K562 (cell line): Measurements from ENCODE around the gene NAPA. TPM values are rescaled to one million over a fixed set of nuclear protein-coding genes. Genes with fewer than 3 reads are reported as not detected.

Experiments
- ATAC-seq: fragments of 200-7000 bp; cut with Tn5 transposase; 3 replicates; pipeline ENCODE4 v1.9.1; 2020; ENCODE audit warnings: moderate library complexity
- BruUV-seq: library from RNA; stranded (reverse); fragments of 400-500 nt; replicated peaks from 2 replicates; lab custom pipeline; 2021; lab: Mats Ljungman, UMichigan
- CTCF ChIA-PET: fragments of 300-600 bp; formaldehyde crosslinking; extraction: SDS; loops from one replicate; lab custom pipeline; 2021; ENCODE audit warnings: low intra/inter-chr PET ratio; lab: Yijun Ruan, JAX
- POLR2A ChIA-PET: fragments of 300-600, 350-650 bp; sonication (Branson Sonifier 250); formaldehyde crosslinking; extraction: SDS; loops from one replicate; lab custom pipeline; 2021; ENCODE audit warnings: antibody characterized with exemption, inconsistent platforms; lab: Yijun Ruan, JAX
- DNase-seq, 4 experiments: peaks; one replicate each; pipeline versions ENCODE4 v3.0.0 to v3.0.0-alpha.2; 2011 to 2018; ENCODE audit warnings: low spot score in 3 of 4, mixed read lengths in 3 of 4; ENCODE audit errors: extremely low read depth in 1 of 4
- FAIRE-seq: peaks from 2 replicates; lab custom pipeline; 2011; peaks lifted over from hg19 to GRCh38; lab: Jason Lieb, UNC
- H2AFZ ChIP-seq: 2 replicates; pipeline ENCODE4 v1.6.0; 2011; ENCODE audit warnings: low read depth, low read length, control low read depth, inconsistent platforms
- H3K27ac ChIP-seq: fragments of 200-600 bp; 3 replicates; pipeline ENCODE4 v1.8.0; 2011; ENCODE audit warnings: low read depth, mild to moderate bottlenecking, control low read depth, inconsistent platforms, low read length, moderate library complexity, mixed read lengths; ENCODE audit errors: extremely low read depth
- H3K27me3 ChIP-seq, 2 experiments: fragments of 300-600 bp in 1 of 2; 2 replicates in 1 of 2; 3 replicates in 1 of 2; pipeline versions ENCODE4 v1.6.0 to v1.8.0; 2011; ENCODE audit warnings: inconsistent platforms in 2 of 2, low read length in 2 of 2, mild to moderate bottlenecking in 1 of 2, mixed read lengths in 1 of 2, moderate library complexity in 1 of 2; ENCODE audit not compliant: control insufficient read depth in 2 of 2, insufficient read depth in 2 of 2
- H3K36me3 ChIP-seq: fragments of 300-600 bp; 3 replicates; pipeline ENCODE4 v1.8.0; 2011; ENCODE audit warnings: mild to moderate bottlenecking, low read length, inconsistent platforms; ENCODE audit not compliant: control insufficient read depth, insufficient read depth
- H3K4me1 ChIP-seq, 2 experiments: fragments of 200-600 bp in 1 of 2; replicated peaks in 1 of 2; 2 replicates in 1 of 2; 3 replicates in 1 of 2; pipeline versions ENCODE4 v1.5.1 to v1.8.0; 2011; ENCODE audit warnings: inconsistent platforms in 2 of 2, low read length in 2 of 2, mild to moderate bottlenecking in 1 of 2, mixed read lengths in 1 of 2, moderate library complexity in 1 of 2; ENCODE audit not compliant: control insufficient read depth in 2 of 2, insufficient read depth in 2 of 2
- H3K4me2 ChIP-seq: 2 replicates; pipeline ENCODE4 v1.6.1; 2011; ENCODE audit warnings: low read length, control low read depth, inconsistent platforms, mixed read lengths; ENCODE audit not compliant: insufficient read depth
- H3K4me3 ChIP-seq: fragments of 200-600 bp; sonication (generic), shearing (Covaris generic); 2 replicates; pipeline ENCODE4 v1.5.1; 2016; ENCODE audit warnings: control low read depth, inconsistent platforms
- H3K79me2 ChIP-seq: fragments of 200-600 bp; 3 replicates; pipeline ENCODE4 v1.8.0; 2011; ENCODE audit warnings: low read length, inconsistent platforms; ENCODE audit not compliant: control insufficient read depth, insufficient read depth
- H3K9ac ChIP-seq, 2 experiments: 2 replicates each; pipeline versions ENCODE4 v1.6.0 to v1.6.1; 2011; ENCODE audit warnings: low read depth in 2 of 2, low read length in 2 of 2, control low read depth in 1 of 2, inconsistent platforms in 1 of 2, mild to moderate bottlenecking in 1 of 2, mixed read lengths in 1 of 2; ENCODE audit not compliant: insufficient read depth in 1 of 2
- H3K9me1 ChIP-seq: one replicate; pipeline ENCODE4 v1.6.0; 2011; ENCODE audit warnings: inconsistent platforms, mild to moderate bottlenecking, low read length, moderate library complexity; ENCODE audit not compliant: control insufficient read depth, insufficient read depth
- H3K9me3 ChIP-seq: replicated peaks from 2 replicates; pipeline ENCODE4 v1.5.1; 2011; ENCODE audit warnings: low read depth, low read length, inconsistent platforms; ENCODE audit not compliant: control insufficient read depth, insufficient read depth
- H4K20me1 ChIP-seq: replicated peaks from 2 replicates; pipeline ENCODE4 v1.6.1; 2011; ENCODE audit warnings: low read length, inconsistent platforms, mixed read lengths; ENCODE audit not compliant: control insufficient read depth, insufficient read depth
- ATF1 ChIP-seq, 2 experiments: fragments of 450-650 bp in 1 of 2; IDR thresholded peaks; 2 replicates each; pipeline ENCODE4 v1.6.1; 2016; ENCODE audit warnings: missing compliant biosample characterization in 1 of 2, missing genetic modification characterization in 1 of 2
- FOSL1 ChIP-seq: fragments of 200-800 bp; sonication (Bioruptor generic); conservative IDR thresholded peaks from 2 replicates; pipeline ENCODE4 v1.6.1; 2016; ENCODE audit warnings: missing genetic modification characterization, missing compliant biosample characterization
- HMGN3 ChIP-seq: IDR thresholded peaks from 2 replicates; pipeline ENCODE4 v1.6.1; 2011; ENCODE audit warnings: borderline replicate concordance, low read depth, mild to moderate bottlenecking, mixed read lengths, low read length; ENCODE audit not compliant: insufficient read length; ENCODE audit errors: extremely low read depth
- NFE2 ChIP-seq: IDR thresholded peaks from 2 replicates; pipeline ENCODE4 v1.6.1; 2014; ENCODE audit warnings: antibody characterized with exemption, low read depth
- PKNOX1 ChIP-seq: fragments of 450-650 bp; IDR thresholded peaks from 2 replicates; pipeline ENCODE4 v1.6.1; 2016
- PTRF ChIP-seq: fragments of 450-650 bp; IDR thresholded peaks from 2 replicates; pipeline ENCODE4 v1.6.1; 2016; ENCODE audit warnings: mild to moderate bottlenecking, missing genetic modification characterization, missing compliant biosample characterization
- PURB ChIP-seq: sonication (generic); formaldehyde crosslinking; IDR thresholded peaks from 2 replicates; pipeline ENCODE4 v1.9.0; 2021; ENCODE audit warnings: low read depth, mild to moderate bottlenecking, missing genetic modification reagents
- RBFOX2 ChIP-seq: fragments of 200-400 bp; formaldehyde crosslinking; IDR thresholded peaks from 2 replicates; pipeline ENCODE4 v1.6.1; 2017; ENCODE audit warnings: low read depth, mild to moderate bottlenecking, low read length, moderate library complexity
- RHOXF2B ChIP-seq: fragments of 250-450 bp; sonication (Bioruptor Pico); conservative IDR thresholded peaks from 2 replicates; pipeline ENCODE4 v1.5.1; 2021
- TRIM24 ChIP-seq, 2 experiments: fragments of 450-650 bp; IDR thresholded peaks; 2 replicates each; pipeline ENCODE4 v1.6.1; 2016
- U2AF2 ChIP-seq: fragments of 200-400 bp; formaldehyde crosslinking; optimal IDR thresholded peaks from 2 replicates; pipeline ENCODE3; 2017; ENCODE audit warnings: low read depth, mild to moderate bottlenecking, low read length
- XRCC4 ChIP-seq: IDR thresholded peaks from one replicate; pipeline ENCODE4 v1.6.1; 2011; ENCODE audit not compliant: insufficient read depth, insufficient read length; ENCODE audit errors: extremely low read depth
- ZBTB7A ChIP-seq: IDR thresholded peaks from 2 replicates; pipeline ENCODE4 v1.6.1; 2011; ENCODE audit warnings: low read depth, mild to moderate bottlenecking, low read length, moderate library complexity, borderline replicate concordance; ENCODE audit not compliant: control insufficient read depth
- ZNF212 ChIP-seq: fragments of 450-650 bp; formaldehyde crosslinking; IDR thresholded peaks from 2 replicates; pipeline ENCODE4 v1.4.0; 2020; ENCODE audit warnings: mild to moderate bottlenecking
- WGBS: fragments of 100-300 bp; shearing (Covaris generic); methylation state at CpG from one replicate; pipeline ENCODE4 v1.1.6; 2016; ENCODE audit warnings: low coverage, mixed read lengths; ENCODE audit not compliant: insufficient coverage; ENCODE audit errors: missing lambda C conversion rate; 5-methylcytosine and 5-hydroxymethylcytosine counted together
- in situ Hi-C: fragments of 300-500 bp; cut with MboI; formaldehyde crosslinking; loops from 4 replicates; pipeline ENCODE4 v1.15.0; 2018; ENCODE audit warnings: inconsistent platforms, mixed read lengths
- intact Hi-C: fragments of 100-400 bp; cut with micrococcal nuclease; formaldehyde crosslinking; loops from 2 replicates; pipeline ENCODE4 v1.14.2; 2022
- polyA plus RNA-seq, 8 experiments: library from polyadenylated mRNA; depleted of rRNA in 4 of 8; stranded (reverse) in 5 of 8; unstranded in 3 of 8; fragments of >200 nt; fragmentation: Nextera tagmentation in 2 of 8; fragmentation: Illumina TruSeq in 1 of 8; extraction: Ambion mirVana in 2 of 8; extraction: Trizol in 1 of 8; gene quantifications; 2 replicates each; pipeline versions ENCODE4 v1.2.1 to v1.2.3, GENCODE V29; 2011 to 2014; ENCODE audit warnings: inconsistent platforms in 1 of 8, missing spikeins in 1 of 8
- total RNA-seq, 7 experiments: library from RNA; depleted of rRNA in 6 of 7; stranded (reverse); fragments of >200 nt in 6 of 7; fragmentation: Illumina TruSeq in 2 of 7; extraction: Trizol in 2 of 7; gene quantifications; 2 replicates each; pipeline versions ENCODE4 v1.2.1 to v1.2.3, GENCODE V29; 2011 to 2021; ENCODE audit warnings: low replicate concordance in 1 of 7
- TF ChIP-seq, protein P1 (sequence below): fragments of 450-650 bp; IDR thresholded peaks from 2 replicates; pipeline ENCODE4 v1.6.1; 2016; ENCODE audit warnings: antibody characterized with exemption
- TF ChIP-seq, protein P2 (sequence below): sonication (generic); formaldehyde crosslinking; IDR thresholded peaks from 2 replicates; pipeline ENCODE4 v1.8.1; 2023; ENCODE audit warnings: mild to moderate bottlenecking, missing genetic modification reagents

Gene NAPA
- total and polyA plus RNA-seq, 9 of the 15 experiments (the other 6 are each of a cell fraction or from before 2014, with no cell fraction given): 5.4 to 98.6 (median 77.5) TPM

DNA sequence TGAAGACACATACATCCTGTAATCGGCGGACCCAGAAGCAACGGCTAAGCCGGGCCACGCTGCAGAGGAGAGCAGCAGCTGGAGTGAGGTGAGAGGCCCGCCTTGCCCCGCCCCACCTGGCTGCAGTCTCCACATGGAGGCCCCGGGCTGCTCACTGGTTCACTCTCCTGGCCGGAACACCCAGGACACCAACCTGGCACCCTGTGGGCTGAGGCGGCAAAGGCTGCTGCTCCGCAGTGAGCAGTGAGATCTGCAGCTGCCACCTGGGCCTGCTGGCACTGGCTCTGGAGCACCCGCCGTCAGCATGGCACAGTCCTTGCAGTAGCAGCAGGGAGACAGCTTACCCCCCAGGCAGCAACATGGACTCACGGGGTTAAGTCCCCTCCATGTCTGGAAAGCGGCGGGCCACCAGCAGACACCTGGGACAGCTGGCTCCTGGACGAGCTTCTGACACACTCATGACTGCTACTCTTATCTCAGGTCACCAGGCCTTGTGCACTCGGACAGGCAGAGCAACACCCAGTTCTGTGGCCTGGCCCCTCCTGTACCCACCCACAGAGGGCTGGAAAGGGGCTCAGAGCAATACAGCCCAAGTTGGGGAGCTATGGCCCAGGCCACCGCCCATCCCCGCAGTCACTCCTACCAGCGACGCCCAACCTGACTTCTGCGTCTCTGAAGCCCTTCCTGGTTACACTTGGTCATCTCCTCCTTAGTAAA lies 17.7 kb downstream of the NAPA start:
- peaks cover 2% of the 10 kb centered on the region; the same call in 1 of the 3 replicates for H3K79me2 ChIP-seq
- ATAC-seq: peak; percentile 92
- H3K36me3 ChIP-seq: peaks cover 59% of the 10 kb centered on the region; the same call in 2 of the 3 replicates
- peak; percentile 80 to 93 (median 86) for DNase-seq
- H3K27me3 ChIP-seq: no peaks in the 10 kb centered on the region
- ChIA-PET CTCF (interaction anchor here (0.5 kb wide), 1 partner anchor 13 kb away, joined by 3 read pairs; the partner anchor contains the start of gene KPTN), POLR2A (interaction anchor here (0.5 to 1.8 kb wide), 7 partner anchors 10 to 257 kb away, joined by 3 to 7 read pairs (median 3); no protein-coding TSS in a partner anchor)
- peak overlapping the region; percentile 36 to 89; a peak in 3 of 4 replicates for H3K9ac ChIP-seq
- FAIRE-seq: peak; percentile 99
- no peaks in the 10 kb centered on the region for H3K9me3 ChIP-seq
- WGBS: 27% methylated on average over 20 of the region's 23 CpGs
- H4K20me1 ChIP-seq: 0 out of 2 replicates have a peak, but pooled peaks cover 5% of the 10 kb centered on the region
- intact Hi-C loops (no loop called here), in situ Hi-C loops (no loop called here)
- H3K9me1 ChIP-seq: peaks cover 5% of the 10 kb centered on the region
- H3K4me1 ChIP-seq: peaks cover 28 to 82% of the 10 kb centered on the region in 2 experiments; a peak in 4 of 5 replicates
- peak overlapping the region; percentile 74 for H3K4me2 ChIP-seq
- no peak overlapping the region; the same call in 1 of the 2 replicates for H2AFZ ChIP-seq
- peak overlapping the region; percentile 63 for H3K27ac ChIP-seq
- H3K4me3 ChIP-seq: no peak overlapping the region; the same call in 1 of the 2 replicates
- no TSS peak for BruUV-seq
- no peak for TF ChIP-seq ZNF212 (CRISPR knock-in tag)
- peak; percentile 64 to 81 for TF ChIP-seq TRIM24 (IDR thresholded peaks at IDR 0.05)
- TF ChIP-seq ZBTB7A: peak; percentile 96
- peak; percentile 48 for TF ChIP-seq HMGN3
- TF ChIP-seq U2AF2: no peak
- TF ChIP-seq FOSL1: peak; percentile 76
- TF ChIP-seq, protein P1, sequence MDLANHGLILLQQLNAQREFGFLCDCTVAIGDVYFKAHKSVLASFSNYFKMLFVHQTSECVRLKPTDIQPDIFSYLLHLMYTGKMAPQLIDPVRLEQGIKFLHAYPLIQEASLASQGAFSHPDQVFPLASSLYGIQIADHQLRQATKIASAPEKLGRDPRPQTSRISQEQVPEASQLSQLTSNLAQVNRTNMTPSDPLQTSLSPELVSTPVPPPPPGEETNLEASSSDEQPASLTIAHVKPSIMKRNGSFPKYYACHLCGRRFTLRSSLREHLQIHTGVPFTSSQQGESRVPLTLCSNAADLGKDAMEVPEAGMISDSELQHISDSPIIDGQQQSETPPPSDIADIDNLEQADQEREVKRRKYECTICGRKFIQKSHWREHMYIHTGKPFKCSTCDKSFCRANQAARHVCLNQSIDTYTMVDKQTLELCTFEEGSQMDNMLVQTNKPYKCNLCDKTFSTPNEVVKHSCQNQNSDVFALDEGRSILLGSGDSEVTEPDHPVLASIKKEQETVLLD: no peak; the same call in 1 of the 2 replicates
- no peak for TF ChIP-seq RHOXF2B (CRISPR knock-in tag)
- no peak for TF ChIP-seq PTRF (tag)
- TF ChIP-seq RBFOX2: no peak; the same call in 1 of the 2 replicates
- TF ChIP-seq XRCC4: no peak
- TF ChIP-seq, protein P2, sequence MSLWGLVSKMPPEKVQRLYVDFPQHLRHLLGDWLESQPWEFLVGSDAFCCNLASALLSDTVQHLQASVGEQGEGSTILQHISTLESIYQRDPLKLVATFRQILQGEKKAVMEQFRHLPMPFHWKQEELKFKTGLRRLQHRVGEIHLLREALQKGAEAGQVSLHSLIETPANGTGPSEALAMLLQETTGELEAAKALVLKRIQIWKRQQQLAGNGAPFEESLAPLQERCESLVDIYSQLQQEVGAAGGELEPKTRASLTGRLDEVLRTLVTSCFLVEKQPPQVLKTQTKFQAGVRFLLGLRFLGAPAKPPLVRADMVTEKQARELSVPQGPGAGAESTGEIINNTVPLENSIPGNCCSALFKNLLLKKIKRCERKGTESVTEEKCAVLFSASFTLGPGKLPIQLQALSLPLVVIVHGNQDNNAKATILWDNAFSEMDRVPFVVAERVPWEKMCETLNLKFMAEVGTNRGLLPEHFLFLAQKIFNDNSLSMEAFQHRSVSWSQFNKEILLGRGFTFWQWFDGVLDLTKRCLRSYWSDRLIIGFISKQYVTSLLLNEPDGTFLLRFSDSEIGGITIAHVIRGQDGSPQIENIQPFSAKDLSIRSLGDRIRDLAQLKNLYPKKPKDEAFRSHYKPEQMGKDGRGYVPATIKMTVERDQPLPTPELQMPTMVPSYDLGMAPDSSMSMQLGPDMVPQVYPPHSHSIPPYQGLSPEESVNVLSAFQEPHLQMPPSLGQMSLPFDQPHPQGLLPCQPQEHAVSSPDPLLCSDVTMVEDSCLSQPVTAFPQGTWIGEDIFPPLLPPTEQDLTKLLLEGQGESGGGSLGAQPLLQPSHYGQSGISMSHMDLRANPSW (CRISPR knock-in tag): no peak
- TF ChIP-seq PURB (CRISPR knock-in tag): no peak
- TF ChIP-seq NFE2: peak; percentile 47
- TF ChIP-seq ATF1 (CRISPR knock-in tag; IDR thresholded peaks at IDR 0.05): no peak
- peak; percentile 35; the same call in 1 of the 2 replicates for TF ChIP-seq ATF1 (tag; IDR thresholded peaks at IDR 0.05)
- TF ChIP-seq PKNOX1: peak; percentile 52; the same call in 1 of the 2 replicates
